ENCODE measurements around the gene ANKRD36. TPM values are rescaled to one million over a fixed set of nuclear protein-coding genes. Genes with fewer than 3 reads are reported as not detected.
"Not testable (repeated sequence)": the region's sequence is repeated elsewhere in the genome, so short reads cannot be mapped to it uniquely, and the experiment has no call there.

The ANKRD36 gene
- total RNA-seq, 1 experiment from 2014 or later: 12.6 TPM

DNA sequence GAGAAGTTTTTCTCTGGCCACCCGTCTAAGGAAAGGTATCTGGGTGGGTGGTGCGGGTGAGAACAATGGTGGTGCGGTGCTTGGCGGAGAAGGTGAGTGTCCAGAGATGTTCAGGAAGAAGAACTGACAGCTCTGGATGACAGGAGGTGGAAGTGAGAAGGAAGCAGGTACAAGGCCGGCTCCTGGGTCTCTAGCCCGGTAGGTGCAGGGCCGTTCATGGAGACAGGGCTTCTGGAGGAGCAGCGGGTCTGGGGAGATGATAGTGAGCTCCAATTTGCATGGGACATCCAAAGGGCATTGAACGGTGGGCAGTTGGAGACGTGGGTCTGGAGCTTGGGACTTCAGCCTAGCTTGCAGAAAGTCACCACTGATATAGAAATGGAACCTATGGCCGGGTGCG is 17.3 kb upstream of the ANKRD36 start:
- ChIA-PET POLR2A (ENCODE audit: unreplicated experiment) (no interaction called here), CTCF (no interaction called here)
- BruUV-seq (replicated peaks): no TSS peak
- Histone ChIP-seq H2AFZ (ENCODE audit: low read length) (no peak overlapping the region), H3K4me3 (ENCODE audit: low read length) (no peak overlapping the region; the same call in 1 of the 2 replicates), H3K4me2 (ENCODE audit: low read length) (peak overlapping the region; percentile 48; the same call in 1 of the 2 replicates), H4K20me1 (ENCODE audit: low read length) (no peaks in the 10 kb centered on the region), H3K9me3 (ENCODE audit: low read length) (no peaks in the 10 kb centered on the region), H3K79me2 (ENCODE audit: low read length) (no peaks in the 10 kb centered on the region), H3K27ac (ENCODE audit: low read length) (no peak overlapping the region), H3K9me2 (replicated peaks; ENCODE audit: low read length) (no peaks in the 10 kb centered on the region), H3K36me3 (ENCODE audit: low read depth, low read length) (no peaks in the 10 kb centered on the region), H3K9ac (ENCODE audit: low read length) (no peak overlapping the region), H3K27me3 (ENCODE audit: low read length) (no peaks in the 10 kb centered on the region), H3F3A (ENCODE audit: low read length, unreplicated experiment) (no peaks in the 10 kb centered on the region), H3K4me1 (ENCODE audit: insufficient read depth, low read length) (no peaks in the 10 kb centered on the region; the same call in 1 of the 2 replicates)
- no peak for TF ChIP-seq EZH2 (IDR thresholded peaks at IDR 0.05; ENCODE audit: low read length, unreplicated experiment)
- no peak for TF ChIP-seq EZH2phosphoT487 (IDR thresholded peaks at IDR 0.05; ENCODE audit: borderline replicate concordance, low read length)
- TF ChIP-seq CTCF (conservative IDR thresholded peaks at IDR 0.05; ENCODE audit: low read depth, low read length): no peak
- DNase-seq: no peak
- intact Hi-C loops (cut with micrococcal nuclease): no loop called here
- ATAC-seq: no peak

DNA sequence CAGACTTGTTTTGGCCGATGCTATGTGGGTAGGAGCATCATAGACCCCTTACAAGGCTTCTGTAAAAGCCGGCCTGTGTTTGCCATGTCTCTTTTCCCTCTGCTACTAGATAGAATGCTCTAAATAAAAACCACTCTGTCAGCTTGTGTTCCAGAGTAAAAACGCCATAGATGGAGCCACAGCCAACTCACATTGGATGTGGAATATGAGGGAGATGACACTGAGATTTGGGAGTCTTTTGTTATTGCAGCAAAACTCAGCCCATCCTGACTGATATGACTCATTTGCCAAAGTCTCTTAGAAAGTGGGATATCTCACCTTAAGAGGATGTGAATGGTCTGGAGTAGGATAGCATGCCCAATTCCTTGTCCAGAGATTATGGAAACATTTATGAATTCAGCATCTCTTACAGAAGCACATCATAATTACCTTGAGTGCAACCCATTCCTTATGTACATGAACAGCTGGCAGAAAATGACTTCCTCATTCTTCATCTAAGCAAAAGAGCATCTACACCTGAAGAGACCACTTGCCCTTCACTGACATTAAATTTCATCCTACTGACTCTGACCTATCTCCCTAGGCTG is 14.1 kb upstream of the ANKRD36 start:
- H3K9me2 ChIP-seq (replicated peaks; ENCODE audit: low read length); CTCF ChIA-PET; H3K4me3 ChIP-seq (ENCODE audit: low read length); BruUV-seq (replicated peaks); ATAC-seq; intact Hi-C loops (cut with micrococcal nuclease); H3K27ac ChIP-seq (ENCODE audit: low read length); H2AFZ ChIP-seq (ENCODE audit: low read length); POLR2A ChIA-PET (ENCODE audit: unreplicated experiment); H3K27me3 ChIP-seq (ENCODE audit: low read length); H3K4me2 ChIP-seq (ENCODE audit: low read length); DNase-seq; H3K4me1 ChIP-seq (ENCODE audit: insufficient read depth, low read length); H3K9me3 ChIP-seq (ENCODE audit: low read length); H3K9ac ChIP-seq (ENCODE audit: low read length); H4K20me1 ChIP-seq (ENCODE audit: low read length); H3K36me3 ChIP-seq (ENCODE audit: low read depth, low read length); H3F3A ChIP-seq (ENCODE audit: low read length, unreplicated experiment); H3K79me2 ChIP-seq (ENCODE audit: low read length): not testable (repeated sequence)

- H4K20me1 ChIP-seq (ENCODE audit: low read length); H2AFZ ChIP-seq (ENCODE audit: low read length); H3K9me3 ChIP-seq (ENCODE audit: low read length); H3K27me3 ChIP-seq (ENCODE audit: low read length); H3K4me1 ChIP-seq (ENCODE audit: insufficient read depth, low read length); H3K4me3 ChIP-seq (ENCODE audit: low read length); H3K9ac ChIP-seq (ENCODE audit: low read length); H3K9me2 ChIP-seq (replicated peaks; ENCODE audit: low read length); intact Hi-C loops (cut with micrococcal nuclease); H3K79me2 ChIP-seq (ENCODE audit: low read length); H3K27ac ChIP-seq (ENCODE audit: low read length); H3K36me3 ChIP-seq (ENCODE audit: low read depth, low read length); CTCF ChIA-PET; H3K4me2 ChIP-seq (ENCODE audit: low read length); H3F3A ChIP-seq (ENCODE audit: low read length, unreplicated experiment); DNase-seq; ATAC-seq; POLR2A ChIA-PET (ENCODE audit: unreplicated experiment); BruUV-seq (replicated peaks): not testable (repeated sequence)
Observed at GRCh38 chr2:97106878-97107277, 6.1 kb upstream of the ANKRD36 start.

DNA sequence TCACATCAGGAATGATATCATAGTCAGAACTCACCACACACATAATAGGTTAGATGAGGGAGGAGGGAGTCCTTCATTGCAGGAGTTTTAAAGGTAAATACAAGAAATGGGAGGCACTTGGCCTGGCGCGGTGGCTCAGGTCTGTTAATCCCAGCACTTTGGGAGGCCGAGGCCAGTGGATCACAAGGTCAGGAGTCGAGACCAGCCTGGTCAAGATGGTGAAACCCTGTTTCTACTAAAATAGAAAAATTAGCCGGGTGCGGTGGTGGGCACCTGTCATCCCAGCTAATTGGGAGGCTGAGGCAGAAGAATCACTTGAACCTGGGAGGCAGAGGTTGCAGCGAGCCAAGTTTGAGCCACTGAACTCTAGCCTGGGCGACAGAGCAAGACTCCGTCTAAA is 1.7 kb upstream of the ANKRD36 start:
- H3K4me2 ChIP-seq (ENCODE audit: low read length); H3K9me2 ChIP-seq (replicated peaks; ENCODE audit: low read length); H3K9me3 ChIP-seq (ENCODE audit: low read length); DNase-seq; H2AFZ ChIP-seq (ENCODE audit: low read length); H3K4me3 ChIP-seq (ENCODE audit: low read length); H4K20me1 ChIP-seq (ENCODE audit: low read length); H3K27me3 ChIP-seq (ENCODE audit: low read length); H3K4me1 ChIP-seq (ENCODE audit: insufficient read depth, low read length); CTCF ChIA-PET; H3K9ac ChIP-seq (ENCODE audit: low read length); ATAC-seq; H3K79me2 ChIP-seq (ENCODE audit: low read length); H3F3A ChIP-seq (ENCODE audit: low read length, unreplicated experiment); POLR2A ChIA-PET (ENCODE audit: unreplicated experiment); H3K36me3 ChIP-seq (ENCODE audit: low read depth, low read length); BruUV-seq (replicated peaks); H3K27ac ChIP-seq (ENCODE audit: low read length): not testable (repeated sequence)
- intact Hi-C loops (cut with micrococcal nuclease): loop anchor here (5.0 kb wide), 2 partner anchors 149 to 244 kb away; no protein-coding TSS in a partner anchor

Data from PC-3 (cell line).